NCI-H1694 treated with DMSO at 0.1 percent for 48 hours (cell line): ENCODE results near the gene RAB5B.
"Not testable (repeated sequence)": the region's sequence is repeated elsewhere in the genome, so short reads cannot be mapped to it uniquely, and the experiment has no call there.

Source experiments
- DNase-seq: peaks from one replicate; lab custom pipeline; 2025; lab: John Stamatoyannopoulos, UW

Gene RAB5B

GRCh38 chr12:55942055-55942454 lies 31.8 kb upstream of the RAB5B start:
- no peak for DNase-seq

- DNase-seq = no peak
Observed at GRCh38 chr12:55942577-55943136, 31.2 kb upstream of the RAB5B start.

GRCh38 chr12:55946553-55946952 lies 27.3 kb upstream of the RAB5B start:
- no peak for DNase-seq

- DNase-seq = no peak
Observed at GRCh38 chr12:55955344-55955743, 18.5 kb upstream of the RAB5B start.

- DNase-seq = no peak
Observed at GRCh38 chr12:55955800-55956508, 17.9 kb upstream of the RAB5B start.

- no peak for DNase-seq
Observed at GRCh38 chr12:55957106-55957859, 16.6 kb upstream of the RAB5B start.

- no peak for DNase-seq
Observed at GRCh38 chr12:55963760-55964159, 10.1 kb upstream of the RAB5B start.

- DNase-seq = no peak
Observed at GRCh38 chr12:55965240-55965639, 8.6 kb upstream of the RAB5B start.

GRCh38 chr12:55965941-55966407 lies 7.9 kb upstream of the RAB5B start, which contains the start of gene PMEL:
Gene PMEL, minus strand, starts transcription at chr12:55966042. Its CDS starts 31 bp downstream, at chr12:55966011.
- DNase-seq = no peak

GRCh38 chr12:55966408-55967281 lies 7.2 kb upstream of the RAB5B start, which contains the start of gene CDK2:
Gene CDK2, plus strand, starts transcription at chr12:55966830. Its CDS starts 179 bp downstream, at chr12:55967009.
- peak; percentile 55 for DNase-seq

GRCh38 chr12:55969356-55969755 lies 4.5 kb upstream of the RAB5B start:
- no peak for DNase-seq

- no peak for DNase-seq
Observed at GRCh38 chr12:55970775-55971174, 3.1 kb upstream of the RAB5B start.

- no peak for DNase-seq
Observed at GRCh38 chr12:55972042-55972441, 1.8 kb upstream of the RAB5B start.

- DNase-seq = no peak
Observed at GRCh38 chr12:55972456-55972855, 1.4 kb upstream of the RAB5B start.

- DNase-seq = peak; percentile 38
Observed at GRCh38 chr12:55972911-55973598, 823 bp upstream of the RAB5B start.

GRCh38 chr12:55974308-55974730 lies 441 bp downstream of the RAB5B start:
- DNase-seq = no peak

GRCh38 chr12:55978393-55978792 lies 4.5 kb downstream of the RAB5B start:
- no peak for DNase-seq

- no peak for DNase-seq
Observed at GRCh38 chr12:55979069-55979468, 5.2 kb downstream of the RAB5B start.

- not testable (repeated sequence) for DNase-seq
Observed at GRCh38 chr12:55981882-55982281, 8.0 kb downstream of the RAB5B start.

GRCh38 chr12:55982319-55982936 lies 8.6 kb downstream of the RAB5B start:
- DNase-seq = no peak
